ENCODE results near the gene GNB1. TPM values are rescaled to one million over a fixed set of nuclear protein-coding genes. Genes with fewer than 3 reads are reported as not detected.
"Not testable (repeated sequence)": the region's sequence is repeated elsewhere in the genome, so short reads cannot be mapped to it uniquely, and the experiment has no call there.

GNB1 gene
- 87.5 and 89.2 TPM in 2 replicates for total RNA-seq (2014; rRNA removed; shearing (Covaris generic))
- 42.0 and 67.7 TPM in 2 replicates for polyA plus RNA-seq (2014; cell fraction: nucleus; rRNA removed)

DNA sequence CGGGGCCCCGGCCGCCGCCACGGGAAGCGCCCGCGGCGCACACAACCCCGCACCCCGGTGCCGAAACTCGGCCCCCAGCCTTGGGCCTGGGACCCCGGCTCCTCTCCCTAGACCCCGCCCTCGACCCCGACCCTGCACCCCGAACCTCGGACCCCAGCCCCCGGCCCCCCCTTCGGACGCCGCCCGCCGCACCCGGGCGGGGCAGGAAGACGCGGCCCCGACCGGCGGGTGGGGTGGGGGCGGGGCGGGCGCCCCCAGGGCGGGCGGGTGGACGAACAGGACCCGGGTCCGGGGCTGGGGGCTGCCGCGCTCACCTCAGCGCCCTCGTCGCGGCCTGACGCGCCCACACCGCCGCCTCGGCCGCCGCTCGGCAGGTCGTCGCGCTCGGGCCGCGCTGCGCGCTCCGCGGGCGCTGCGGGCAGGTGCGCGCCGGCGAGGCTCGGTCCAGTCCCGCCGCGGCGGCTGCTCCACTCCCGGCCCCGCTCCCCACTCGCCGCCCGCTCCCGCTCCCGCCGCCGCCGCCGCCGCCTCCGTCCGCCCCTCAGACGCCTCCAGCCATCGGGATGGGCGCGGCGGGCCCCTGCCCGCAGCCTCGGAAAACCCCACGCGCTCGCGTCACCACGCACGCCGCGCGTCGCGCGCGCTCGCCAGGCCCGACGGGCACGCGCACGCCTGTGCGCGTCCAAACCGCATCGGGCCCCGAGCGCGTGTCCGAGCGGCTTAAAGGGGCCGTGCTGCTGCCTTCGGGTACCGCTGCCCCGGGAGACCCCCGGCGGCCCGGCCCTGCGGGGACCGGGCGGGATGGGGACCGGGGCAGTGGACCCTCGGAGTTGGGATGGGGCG lies at the start of gene GNB1:
Gene GNB1 (minus strand): TSS at position 582 of the 843 bp plus-strand sequence. CDS start 65,634 bp downstream, outside the sequence.
- DNase-seq (ENCODE audit: extremely low read depth, low read depth) = peak; percentile 70

DNA sequence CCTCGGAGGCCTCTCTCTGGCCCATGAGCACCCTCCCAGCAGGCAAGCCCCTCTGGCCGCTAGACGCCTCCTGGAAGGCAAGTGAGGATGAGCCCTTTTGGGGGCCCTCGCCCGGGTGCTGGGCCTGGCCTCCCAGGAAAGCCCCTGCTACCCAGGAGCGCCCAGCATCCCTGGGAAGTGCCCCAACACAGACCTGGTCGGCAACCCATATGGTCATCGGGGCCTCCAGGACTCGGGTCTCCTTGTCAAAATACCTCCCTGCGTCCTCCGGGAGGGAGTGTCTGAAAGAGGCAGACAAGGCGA lies 49.2 kb upstream of the GNB1 start:
- DNase-seq (ENCODE audit: extremely low read depth, low read depth) = no peak

DNA sequence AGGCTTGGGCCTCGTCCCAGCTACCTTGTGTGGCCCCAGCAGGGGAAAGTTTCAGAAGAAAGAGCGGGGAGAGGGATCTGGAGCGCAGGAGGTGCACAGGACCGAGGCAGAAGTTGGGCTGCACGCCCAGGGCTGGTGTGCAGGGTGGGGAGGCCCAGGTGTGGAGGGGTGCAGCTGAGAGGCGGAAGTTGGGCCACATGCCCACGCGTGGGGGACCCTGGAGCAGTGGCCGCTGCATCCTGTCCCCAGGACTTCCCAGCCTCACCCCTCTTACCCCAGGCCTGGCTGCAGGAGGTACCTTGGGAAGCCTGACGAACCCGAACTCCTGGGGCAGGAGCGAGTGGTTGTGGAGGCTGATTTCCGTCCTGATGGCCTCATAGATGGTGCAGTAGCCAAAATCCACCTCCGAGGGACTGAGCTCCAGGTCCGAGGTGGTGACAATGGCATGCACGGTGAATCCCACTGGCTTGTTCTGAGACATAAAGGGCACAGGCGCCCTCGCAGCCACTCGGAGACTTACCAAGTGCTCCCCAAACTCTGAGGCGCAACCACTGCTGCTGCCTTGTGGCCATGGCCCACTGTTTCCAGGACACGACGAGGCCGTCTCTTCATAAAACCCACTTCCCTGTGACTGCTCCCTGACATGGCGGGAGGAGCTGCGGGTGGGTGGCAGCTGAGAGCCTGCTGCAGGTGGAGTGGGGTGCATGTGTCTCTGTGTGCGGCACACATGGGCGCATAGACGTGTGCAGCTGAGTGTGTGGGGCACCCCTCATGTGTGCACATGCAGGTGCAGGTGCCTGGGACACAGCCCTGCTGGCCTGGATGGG lies 48.6 kb upstream of the GNB1 start:
- no peak for DNase-seq (ENCODE audit: extremely low read depth, low read depth)

DNA sequence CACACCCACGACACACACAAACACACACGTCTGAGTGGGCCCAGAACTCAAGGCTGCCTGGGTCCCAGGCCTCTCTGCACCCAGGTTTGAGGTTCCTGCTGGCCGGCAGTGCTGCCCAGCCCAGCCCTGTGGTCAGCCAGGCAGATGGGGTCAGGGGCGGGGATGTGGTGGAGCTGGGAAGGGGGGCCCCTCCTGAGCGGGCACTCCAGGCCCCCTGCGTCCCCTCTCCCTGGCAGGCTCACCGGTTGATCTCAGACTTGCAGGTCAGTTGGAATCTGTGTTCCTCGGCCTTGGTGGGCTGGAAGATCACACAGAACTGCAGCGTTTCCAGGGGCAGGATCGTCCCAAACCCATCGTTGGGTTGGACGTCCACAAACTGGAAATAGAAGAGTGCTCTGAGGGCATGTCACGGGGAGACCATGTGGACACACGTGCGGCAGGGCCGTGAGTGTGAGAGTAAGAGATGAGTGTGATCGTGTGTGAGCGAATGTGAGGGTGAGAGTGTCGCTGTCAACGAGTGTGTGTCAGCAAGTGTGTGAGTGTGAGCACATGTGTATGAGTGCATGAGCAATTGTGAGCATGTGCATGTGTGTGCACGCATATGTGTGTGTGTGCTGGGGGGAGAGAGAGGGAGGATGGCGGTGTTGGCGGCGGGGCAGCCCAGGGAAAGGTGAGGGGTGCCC lies 47.9 kb upstream of the GNB1 start:
- no peak for DNase-seq (ENCODE audit: extremely low read depth, low read depth)

DNA sequence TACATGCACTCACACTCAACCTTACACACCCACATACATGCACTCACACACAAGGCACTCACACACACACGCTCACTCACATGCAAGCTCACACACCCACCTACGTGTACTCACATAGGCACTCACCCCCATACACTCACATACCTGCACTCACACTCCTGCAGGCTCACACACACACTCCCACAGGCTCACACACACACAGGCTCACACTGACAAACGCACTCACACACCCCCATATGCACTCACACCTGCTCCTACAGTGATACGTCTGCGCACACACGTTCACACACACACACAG lies 47.3 kb upstream of the GNB1 start:
- no peak for DNase-seq (ENCODE audit: extremely low read depth, low read depth)

DNA sequence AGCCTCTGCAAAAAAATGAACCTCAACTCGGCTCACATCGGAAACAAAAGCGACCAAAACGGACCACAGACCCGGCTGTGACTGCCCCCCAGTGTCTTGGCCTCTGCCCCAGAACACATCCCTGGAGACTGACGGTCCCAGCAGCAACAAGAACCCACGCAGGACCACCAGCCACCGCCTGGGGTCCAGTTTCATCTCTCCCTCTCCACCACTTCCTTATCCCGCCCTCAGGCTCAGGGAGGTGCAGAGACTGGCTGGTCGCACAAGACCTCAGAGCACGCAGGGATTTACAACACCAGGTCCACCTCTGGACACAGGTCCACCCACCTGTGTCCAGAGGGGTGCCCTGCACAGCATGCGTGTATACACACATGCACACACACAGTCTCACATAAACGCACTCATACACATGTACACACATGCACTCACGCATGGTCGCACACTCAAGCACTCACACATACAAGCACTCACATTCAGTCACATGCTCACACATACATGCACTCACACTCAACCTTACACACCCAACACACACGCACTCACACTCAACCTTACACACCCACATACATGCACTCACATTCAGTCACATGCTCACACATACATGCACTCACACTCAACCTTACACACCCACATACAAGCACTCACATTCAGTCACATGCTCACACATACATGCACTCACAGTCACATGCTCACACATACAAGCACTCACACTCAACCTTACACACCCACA lies 46.8 kb upstream of the GNB1 start:
- DNase-seq (ENCODE audit: extremely low read depth, low read depth) = no peak

DNA sequence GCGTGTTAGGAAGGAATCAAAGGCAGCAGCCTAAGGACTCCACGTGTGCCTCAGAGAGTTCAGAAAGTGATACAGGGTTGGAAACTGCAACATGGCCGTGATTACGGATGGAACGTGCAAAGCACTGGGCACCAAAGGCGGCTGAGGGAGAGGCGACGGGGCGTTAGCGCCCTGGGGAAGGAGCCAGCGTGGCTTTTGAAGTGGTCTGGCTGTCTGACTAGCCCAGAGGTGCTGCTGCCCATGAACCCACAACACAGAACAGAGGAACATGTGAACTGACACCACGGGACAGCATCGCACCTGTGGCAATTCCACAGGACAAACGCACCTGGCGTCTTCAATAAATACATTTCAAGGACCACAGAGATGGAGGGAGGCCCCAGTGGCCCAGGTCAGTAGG lies 46.2 kb upstream of the GNB1 start:
- no peak for DNase-seq (ENCODE audit: extremely low read depth, low read depth)

DNA sequence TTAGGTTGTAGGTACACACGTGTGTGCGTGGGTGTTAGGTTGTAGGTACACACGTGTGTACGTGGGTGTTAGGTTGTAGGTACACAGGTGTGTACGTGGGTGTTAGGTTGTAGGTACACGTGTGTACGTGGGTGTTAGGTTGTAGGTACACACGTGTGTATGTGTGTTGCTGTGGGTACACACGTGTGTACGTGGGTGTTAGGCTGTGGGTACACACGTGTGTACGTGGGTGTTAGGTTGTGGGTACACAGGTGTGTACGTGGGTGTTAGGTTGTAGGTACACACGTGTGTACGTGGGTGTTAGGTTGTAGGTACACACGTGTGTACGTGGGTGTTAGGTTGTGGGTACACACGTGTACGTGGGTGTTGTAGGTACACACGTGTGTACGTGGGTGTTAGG lies 44.0 kb upstream of the GNB1 start:
- not testable (repeated sequence) for DNase-seq (ENCODE audit: extremely low read depth, low read depth)

DNA sequence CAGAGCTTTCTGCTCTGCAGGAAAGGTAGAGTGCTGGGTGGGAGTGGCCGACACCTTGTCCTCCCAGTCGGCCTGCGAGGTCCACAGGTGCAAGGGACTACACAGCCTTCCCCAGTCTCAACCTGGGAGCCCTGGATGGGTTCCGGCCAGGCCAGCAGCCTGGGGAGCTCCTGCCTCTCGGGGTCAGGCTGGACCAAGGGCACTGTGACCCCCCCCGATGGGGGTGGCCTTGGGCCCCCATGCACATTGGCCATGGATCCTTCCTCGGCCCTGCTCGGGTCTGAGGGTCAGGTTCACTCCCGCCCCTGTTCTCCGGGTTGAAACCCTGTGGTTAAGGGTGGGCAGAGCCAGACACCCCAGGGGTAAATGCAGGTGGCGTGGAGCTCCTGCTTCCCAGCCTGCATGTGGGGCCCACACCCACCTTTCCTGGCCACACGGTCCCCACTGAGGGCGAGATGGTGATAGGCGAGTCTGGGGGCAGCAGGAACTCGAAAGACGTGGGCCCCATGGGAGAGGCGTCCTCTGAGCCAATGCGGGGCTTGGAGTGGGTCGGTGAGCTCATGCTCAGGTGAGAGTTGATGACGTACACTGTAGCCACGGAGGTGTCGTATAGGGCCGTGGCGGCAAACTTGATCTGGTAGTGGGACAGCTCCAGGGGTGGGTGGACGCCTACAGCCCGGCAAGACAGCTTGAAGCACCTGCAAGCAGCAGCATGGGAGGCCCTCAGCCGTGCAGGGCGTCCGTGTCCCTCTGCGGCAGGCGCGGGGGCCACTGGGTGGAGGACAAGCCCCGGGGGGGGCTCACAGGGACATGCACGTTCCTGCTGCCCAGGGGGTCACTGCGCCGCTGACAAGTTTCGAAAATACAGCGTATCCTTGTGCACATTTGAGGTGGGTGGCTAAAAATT lies 39.0 kb upstream of the GNB1 start:
- DNase-seq (ENCODE audit: extremely low read depth, low read depth) = no peak

DNA sequence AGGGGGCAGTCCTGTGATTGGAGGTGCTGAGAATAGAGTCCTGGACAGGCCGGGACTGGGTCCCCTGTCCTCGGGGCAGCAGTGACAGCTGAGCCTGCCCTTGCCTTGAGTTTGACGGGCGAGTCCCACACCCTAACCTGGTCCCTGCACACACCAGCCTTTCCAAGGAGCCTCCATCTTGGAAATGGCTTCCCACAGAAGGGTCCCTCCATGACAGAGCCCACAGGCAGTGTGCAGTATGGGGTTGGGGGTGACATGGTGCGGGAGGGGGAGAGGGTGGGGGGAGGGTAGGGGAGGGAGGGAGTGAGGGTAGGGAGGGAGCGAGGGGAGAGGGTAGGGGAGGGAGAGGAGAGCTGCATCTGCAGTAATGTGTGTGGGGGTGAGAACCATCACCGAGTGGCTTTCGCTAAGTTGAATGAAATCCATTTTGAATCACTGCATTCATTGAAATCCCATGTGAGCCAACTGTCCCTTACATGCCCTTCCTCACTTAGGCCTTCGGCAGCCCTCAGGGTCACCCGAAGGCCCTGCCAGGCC lies 38.3 kb upstream of the GNB1 start:
- DNase-seq (ENCODE audit: extremely low read depth, low read depth) = no peak

DNA sequence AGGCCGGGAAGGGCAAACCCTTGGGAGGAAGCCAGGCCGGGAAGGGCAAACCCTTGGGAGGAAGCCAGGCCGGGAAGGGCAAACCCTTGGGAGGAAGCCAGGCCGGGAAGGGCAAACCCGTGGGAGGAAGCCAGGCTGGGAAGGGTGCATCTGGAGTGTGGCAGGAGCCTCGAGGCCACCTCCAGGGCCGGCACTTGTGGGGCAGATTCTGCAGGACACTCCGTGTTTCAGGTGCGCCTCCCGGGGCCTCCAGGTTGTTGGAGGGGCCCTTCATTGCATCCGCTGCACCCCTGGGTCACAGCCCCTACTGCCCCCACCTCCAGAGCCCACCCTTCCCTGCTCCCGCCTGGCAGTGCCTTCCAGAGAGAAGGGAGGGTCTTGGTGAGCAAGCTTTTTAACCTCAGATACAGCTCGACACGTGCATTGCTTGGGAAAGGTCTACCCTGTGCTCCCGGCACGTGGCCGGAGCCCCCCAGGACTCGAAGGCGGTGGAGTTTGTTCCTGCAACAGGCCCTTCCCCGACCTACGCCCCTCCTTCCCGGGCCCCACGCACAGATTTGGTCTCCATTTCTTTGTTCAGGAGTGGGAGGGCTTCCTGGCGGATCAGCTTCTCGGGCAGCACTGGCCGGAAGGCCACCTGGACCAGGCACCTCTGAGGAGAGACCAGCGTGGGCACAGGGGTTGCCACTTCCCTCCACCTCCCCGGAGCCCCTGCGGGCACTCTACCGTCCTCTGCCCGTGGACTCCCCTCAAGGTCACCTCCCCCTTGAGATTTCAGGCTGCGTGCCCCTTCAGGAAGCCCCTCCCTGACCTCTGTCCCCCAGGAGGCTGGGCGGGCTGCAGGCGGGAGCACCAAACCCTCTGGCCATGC lies 37.6 kb upstream of the GNB1 start:
- DNase-seq (ENCODE audit: extremely low read depth, low read depth) = no peak

DNA sequence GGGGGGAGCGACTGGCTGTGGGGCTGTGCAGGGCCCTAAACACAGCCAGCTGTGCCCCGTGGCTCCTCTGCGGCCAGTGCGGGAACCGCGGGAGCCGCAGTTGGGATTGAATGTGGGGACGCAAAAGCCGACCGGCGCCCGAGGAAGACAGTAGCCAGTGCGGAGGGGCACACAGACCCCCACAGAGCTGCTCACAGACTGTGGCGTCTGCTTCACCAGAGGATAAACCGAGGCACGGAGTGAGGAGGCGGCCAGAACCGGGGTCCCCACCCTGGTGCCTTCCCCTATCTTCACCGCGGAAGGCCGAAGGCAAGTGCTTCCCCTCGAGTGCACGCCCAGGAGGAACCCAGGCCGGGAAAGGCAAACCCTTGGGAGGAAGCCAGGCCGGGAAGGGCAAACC lies 36.9 kb upstream of the GNB1 start:
- no peak for DNase-seq (ENCODE audit: extremely low read depth, low read depth)

DNA sequence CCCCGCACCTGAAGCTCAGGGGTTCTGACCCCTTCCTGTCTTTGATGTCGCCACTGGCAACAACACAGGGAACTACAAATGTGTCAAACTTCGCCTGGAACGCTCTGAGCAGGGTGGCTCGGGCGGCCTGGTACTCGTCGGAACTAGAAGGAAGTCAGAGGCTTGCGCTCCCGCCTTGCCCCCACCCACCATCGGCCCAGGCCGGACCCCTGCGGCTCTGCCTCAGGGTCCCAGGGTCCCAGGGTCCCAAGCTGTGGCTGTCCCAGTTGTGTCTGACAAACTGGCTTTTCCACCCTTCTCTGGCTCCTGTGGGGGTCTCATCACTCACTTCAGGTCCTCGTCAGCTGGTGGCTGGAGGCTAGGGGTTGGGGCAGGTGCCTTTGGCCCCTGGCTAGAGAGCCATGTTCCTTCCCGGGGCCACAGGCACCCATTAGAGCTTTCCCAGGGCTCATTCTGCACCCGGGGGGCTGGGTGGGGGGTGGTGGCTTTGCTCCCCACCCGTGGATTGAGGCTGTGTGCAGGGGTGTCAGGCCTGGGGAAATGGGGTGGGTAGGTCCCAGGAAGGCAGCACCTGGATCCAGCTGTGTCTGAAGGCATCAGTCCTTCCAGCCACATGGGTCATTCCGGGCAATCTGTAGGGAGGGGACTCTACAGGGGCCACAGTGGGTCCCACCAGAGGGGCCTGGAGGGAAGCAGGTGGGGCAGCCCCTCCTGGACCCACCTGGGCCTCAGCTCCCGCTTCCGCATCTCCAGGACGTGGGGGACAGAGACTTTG lies 36.2 kb upstream of the GNB1 start:
- DNase-seq (ENCODE audit: extremely low read depth, low read depth) = no peak

DNA sequence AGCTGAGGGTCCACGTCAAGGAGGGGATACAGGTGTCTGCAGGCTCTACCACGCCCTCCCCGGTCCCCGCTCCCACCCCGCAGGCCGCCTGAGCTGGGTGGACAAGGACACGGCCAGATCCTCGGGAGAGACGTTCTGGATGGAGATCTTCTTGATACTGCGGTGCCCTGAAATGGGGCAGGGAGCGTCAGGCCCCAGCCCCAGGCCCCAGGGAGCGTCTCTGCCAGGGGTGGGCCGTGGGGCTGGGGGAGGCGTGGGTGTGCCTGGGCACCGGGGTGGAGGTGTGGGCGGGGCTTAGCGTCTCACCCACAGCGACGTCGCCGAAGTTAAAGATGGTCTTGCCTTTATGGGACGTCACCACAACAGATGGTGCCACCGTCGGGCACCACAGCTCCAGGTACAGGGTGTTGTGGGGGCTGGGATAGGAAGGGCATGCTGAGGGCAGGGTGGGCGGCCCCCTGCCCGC lies 35.5 kb upstream of the GNB1 start:
- no peak for DNase-seq (ENCODE audit: extremely low read depth, low read depth)

DNA sequence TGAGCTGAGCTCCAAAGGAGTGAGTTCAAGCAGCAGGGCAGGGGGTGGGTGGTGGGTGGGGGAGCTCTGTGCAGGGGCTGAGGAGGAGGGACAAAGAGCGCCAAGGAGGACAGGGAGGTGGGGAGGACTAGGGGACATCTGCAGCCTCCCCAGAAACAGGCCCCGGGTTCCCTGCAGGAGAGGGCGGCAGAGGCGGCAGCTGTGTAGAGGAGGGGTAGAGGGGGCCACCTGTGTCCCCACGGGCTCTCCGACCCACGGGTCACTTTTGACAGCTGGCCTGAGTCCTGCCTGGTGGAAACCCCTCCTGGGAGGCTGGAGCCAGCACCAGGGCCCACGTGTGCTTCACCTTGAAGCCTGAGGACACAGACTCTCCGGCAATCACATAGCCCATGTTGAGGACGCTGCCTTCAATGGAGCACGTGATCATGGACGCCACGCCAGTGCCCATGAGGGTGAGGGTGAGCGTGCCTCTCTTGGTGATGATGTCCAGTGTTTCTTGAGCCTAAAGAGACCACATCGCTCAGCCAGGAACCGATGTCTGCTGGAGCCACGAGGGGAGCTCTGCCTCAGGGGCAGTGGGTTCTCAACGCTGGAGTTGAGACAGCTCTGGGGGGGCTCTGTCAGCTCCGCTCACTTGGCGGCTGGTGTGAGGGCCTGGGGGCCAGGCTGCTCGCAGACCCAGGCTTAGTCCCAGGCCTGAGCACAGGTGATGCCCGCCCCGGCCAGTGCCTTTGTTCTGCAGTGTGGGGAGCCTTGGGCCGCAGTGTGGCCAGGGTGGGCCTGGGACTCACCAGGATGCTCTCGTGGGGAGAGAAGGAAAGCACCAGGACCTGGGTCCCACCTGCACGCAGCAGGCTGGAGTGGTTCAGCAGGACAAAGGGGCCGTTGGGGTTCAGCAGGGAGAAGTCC lies 34.8 kb upstream of the GNB1 start:
- no peak for DNase-seq (ENCODE audit: extremely low read depth, low read depth)

DNA sequence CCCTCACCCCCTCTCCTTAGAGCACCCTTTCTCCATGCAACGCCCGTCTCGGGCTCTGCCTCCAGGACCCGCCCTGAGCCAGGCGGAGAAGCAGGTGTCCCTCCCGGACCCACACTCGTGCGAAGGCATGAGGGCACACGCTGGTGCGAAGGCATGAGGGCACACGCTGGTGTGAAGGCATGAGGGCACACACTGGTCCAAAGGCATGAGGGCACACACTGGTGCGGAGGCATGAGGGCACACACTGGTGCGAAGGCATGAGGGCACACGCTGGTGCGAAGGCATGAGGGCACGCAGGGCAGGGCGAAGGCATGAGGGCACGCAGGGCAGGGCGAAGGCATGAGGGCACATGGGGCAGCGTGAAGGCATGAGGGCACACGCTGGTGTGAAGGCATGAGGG lies 34.0 kb upstream of the GNB1 start:
- no peak for DNase-seq (ENCODE audit: extremely low read depth, low read depth)

DNA sequence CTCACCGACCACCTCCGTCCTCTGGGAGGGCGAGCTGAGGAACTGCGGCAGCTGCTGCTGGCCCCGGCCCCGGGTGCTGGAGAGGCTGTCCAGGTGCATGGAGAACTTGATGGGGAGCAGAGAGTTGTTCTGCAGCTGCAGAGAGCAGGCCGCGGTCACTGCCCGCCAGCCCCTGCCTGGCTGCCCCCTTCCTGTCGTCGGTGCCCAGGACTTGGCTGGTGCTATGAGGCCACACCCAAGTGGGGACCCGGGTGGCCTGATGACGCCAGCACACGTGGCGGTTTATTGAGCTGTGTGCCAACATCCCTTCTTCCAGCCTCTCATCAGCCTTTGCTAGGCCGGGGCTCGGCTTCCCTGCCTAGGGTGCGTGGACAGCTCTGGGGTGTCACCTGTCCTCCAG lies 33.5 kb upstream of the GNB1 start:
- no peak for DNase-seq (ENCODE audit: extremely low read depth, low read depth)
